ENCODE measurements around the gene SYNCRIP.
"Not testable (repeated sequence)": the region's sequence is repeated elsewhere in the genome, so short reads cannot be mapped to it uniquely, and the experiment has no call there.

The SYNCRIP gene

GRCh38 chr6:85591207-85591606, 51.5 kb downstream of the SYNCRIP start:
- H3K27me3 ChIP-seq (replicated peaks; ENCODE audit: control insufficient read depth, insufficient read depth, low read length), result no peaks in the 10 kb centered on the region
- H3K36me3 ChIP-seq (ENCODE audit: control insufficient read depth, insufficient read depth, low read length), result no peaks in the 10 kb centered on the region
- H3K4me3 ChIP-seq (replicated peaks; ENCODE audit: low read depth, low read length), result no peak overlapping the region
- TF ChIP-seq CTCF (IDR thresholded peaks at IDR 0.05; ENCODE audit: insufficient read depth, low read length, poor library complexity, severe bottlenecking), result no peak
- DNase-seq (ENCODE audit: extremely low read depth, insufficient read length), result no peak

- no peak for DNase-seq (ENCODE audit: extremely low read depth, insufficient read length)
- H3K27me3 ChIP-seq (replicated peaks; ENCODE audit: control insufficient read depth, insufficient read depth, low read length), result no peaks in the 10 kb centered on the region
- no peak for TF ChIP-seq CTCF (IDR thresholded peaks at IDR 0.05; ENCODE audit: insufficient read depth, low read length, poor library complexity, severe bottlenecking)
Measured at GRCh38 chr6:85585741-85586140, 56.9 kb downstream of the SYNCRIP start.

GRCh38 chr6:85582832-85583231, 59.9 kb downstream of the SYNCRIP start:
- H3K27me3 ChIP-seq (replicated peaks; ENCODE audit: control insufficient read depth, insufficient read depth, low read length); H3K4me3 ChIP-seq (replicated peaks; ENCODE audit: low read depth, low read length): not testable (repeated sequence)

More at GRCh38 chr6:85585741-85586140, 56.9 kb downstream of the SYNCRIP start:
- Histone ChIP-seq H3K36me3 (ENCODE audit: control insufficient read depth, insufficient read depth, low read length) (no peaks in the 10 kb centered on the region), H3K4me3 (replicated peaks; ENCODE audit: low read depth, low read length) (no peak overlapping the region)

GRCh38 chr6:85581572-85581971, 61.1 kb downstream of the SYNCRIP start:
- no peak overlapping the region for H3K4me3 ChIP-seq (replicated peaks; ENCODE audit: low read depth, low read length)
- DNase-seq (ENCODE audit: extremely low read depth, insufficient read length), result no peak
- H3K36me3 ChIP-seq (ENCODE audit: control insufficient read depth, insufficient read depth, low read length), result no peaks in the 10 kb centered on the region; the same call in 1 of the 2 replicates
- no peaks in the 10 kb centered on the region for H3K27me3 ChIP-seq (replicated peaks; ENCODE audit: control insufficient read depth, insufficient read depth, low read length)
- no peak for TF ChIP-seq CTCF (IDR thresholded peaks at IDR 0.05; ENCODE audit: insufficient read depth, low read length, poor library complexity, severe bottlenecking)

More at GRCh38 chr6:85582832-85583231, 59.9 kb downstream of the SYNCRIP start:
- H3K36me3 ChIP-seq (ENCODE audit: control insufficient read depth, insufficient read depth, low read length); DNase-seq (ENCODE audit: extremely low read depth, insufficient read length): not testable (repeated sequence)

- Histone ChIP-seq H3K27me3 (replicated peaks; ENCODE audit: control insufficient read depth, insufficient read depth, low read length) (no peaks in the 10 kb centered on the region), H3K4me3 (replicated peaks; ENCODE audit: low read depth, low read length) (no peak overlapping the region), H3K36me3 (ENCODE audit: control insufficient read depth, insufficient read depth, low read length) (no peaks in the 10 kb centered on the region; the same call in 1 of the 2 replicates)
- TF ChIP-seq CTCF (IDR thresholded peaks at IDR 0.05; ENCODE audit: insufficient read depth, low read length, poor library complexity, severe bottlenecking), result no peak
- DNase-seq (ENCODE audit: extremely low read depth, insufficient read length), result no peak
Measured at GRCh38 chr6:85580878-85581267, 61.8 kb downstream of the SYNCRIP start.

GRCh38 chr6:85580118-85580877, 62.4 kb downstream of the SYNCRIP start:
- Histone ChIP-seq H3K27me3 (replicated peaks; ENCODE audit: control insufficient read depth, insufficient read depth, low read length) (no peaks in the 10 kb centered on the region), H3K36me3 (ENCODE audit: control insufficient read depth, insufficient read depth, low read length) (no peaks in the 10 kb centered on the region; the same call in 1 of the 2 replicates), H3K4me3 (replicated peaks; ENCODE audit: low read depth, low read length) (no peak overlapping the region)
- no peak for TF ChIP-seq CTCF (IDR thresholded peaks at IDR 0.05; ENCODE audit: insufficient read depth, low read length, poor library complexity, severe bottlenecking)
- no peak for DNase-seq (ENCODE audit: extremely low read depth, insufficient read length)

All from GM06990 (cell line).